ENCODE data around the gene CPSF4L. TPM values are rescaled to one million over a fixed set of nuclear protein-coding genes. Genes with fewer than 3 reads are reported as not detected.

The CPSF4L gene
- polyA plus RNA-seq, 1 donor (not counting 4 experiments of a cell fraction or from before 2014, with no cell fraction given): not detected

DNA sequence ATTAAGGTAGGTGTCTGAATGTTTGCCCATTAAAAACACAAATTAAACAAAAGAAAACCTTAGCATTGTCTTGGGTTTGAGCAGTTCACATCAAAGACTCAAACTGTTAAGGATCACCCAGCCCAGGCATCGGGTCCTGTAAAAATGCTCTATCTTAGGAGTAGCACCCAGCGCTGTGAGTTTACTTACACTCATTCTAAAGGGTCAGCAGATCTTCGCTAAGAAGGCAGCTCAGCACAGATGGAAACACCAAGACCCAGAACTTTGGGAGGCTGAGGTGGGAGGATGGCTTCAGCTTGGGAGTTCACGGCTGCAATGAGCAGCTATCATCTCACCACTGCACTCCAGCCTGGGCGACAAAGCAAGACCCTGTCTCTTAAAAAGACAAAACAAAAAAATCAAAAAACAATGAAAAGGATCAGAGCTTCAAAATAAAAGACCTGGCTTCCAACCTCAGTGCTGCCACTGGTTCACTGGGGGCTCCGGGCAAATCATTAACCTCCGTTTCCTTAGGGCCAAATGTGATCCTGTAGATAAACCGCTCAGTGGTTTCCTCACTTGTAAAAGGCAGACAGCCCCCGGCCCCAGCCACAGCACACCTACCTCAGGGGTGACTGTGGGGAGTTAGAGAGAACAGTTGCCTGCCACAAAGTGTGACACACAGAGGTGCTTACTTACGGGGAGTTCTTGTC lies 57.7 kb downstream of the CPSF4L start:
- TF ChIP-seq EZH2 (IDR thresholded peaks at IDR 0.05; ENCODE audit: low read length) (no peak), CTCF (optimal IDR thresholded peaks at IDR 0.05 in 1 of 3, IDR thresholded peaks at IDR 0.05 in 1 of 3, conservative IDR thresholded peaks at IDR 0.05 in 1 of 3; ENCODE audit: extremely low read depth in 1 of 3, insufficient read depth in 2 of 3, low read length in 3 of 3) (no peak)
- DNase-seq (ENCODE audit: low read depth, low spot score) (no peak), FAIRE-seq (no peak)
- Histone ChIP-seq H2AFZ (ENCODE audit: control insufficient read depth, low read length) (no peak overlapping the region), H3K4me1 (ENCODE audit: control insufficient read depth, extremely low read depth, insufficient read depth, low read length) (no peaks in the 10 kb centered on the region), H3K9ac (ENCODE audit: control insufficient read depth, extremely low read depth, insufficient read depth, low read length) (no peak overlapping the region), H3K36me3 (ENCODE audit: control insufficient read depth in 2 of 2, extremely low read depth in 1 of 2, insufficient read depth in 2 of 2, low read length in 2 of 2) (peaks cover 48 to 54% of the 10 kb centered on the region in 2 experiments), H3K9me3 (ENCODE audit: control insufficient read depth, low read depth, low read length) (no peaks in the 10 kb centered on the region), H3K4me3 (ENCODE audit: control insufficient read depth in 2 of 3, extremely low read depth in 1 of 3, insufficient read depth in 2 of 3, low read depth in 1 of 3, low read length in 3 of 3) (no peak overlapping the region), H3K27ac (ENCODE audit: control insufficient read depth, insufficient read depth, low read length) (no peak overlapping the region), H3K9me1 (ENCODE audit: control insufficient read depth, extremely low read depth, insufficient read depth, low read length) (no peaks in the 10 kb centered on the region), H3K4me2 (ENCODE audit: control insufficient read depth, extremely low read depth, insufficient read depth, low read depth, low read length) (no peak overlapping the region), H3K27me3 (ENCODE audit: control insufficient read depth, extremely low read depth, insufficient read depth, low read length) (no peaks in the 10 kb centered on the region), H4K20me1 (ENCODE audit: control insufficient read depth, extremely low read depth, insufficient read depth, low read length) (no peaks in the 10 kb centered on the region), H3K79me2 (ENCODE audit: control insufficient read depth, insufficient read depth, low read length) (no peaks in the 10 kb centered on the region)
- dilution Hi-C loops (cut with MboI; ENCODE audit: extremely low pct_ligation_motif_present, low sequenced_read_pairs): no loop called here

DNA sequence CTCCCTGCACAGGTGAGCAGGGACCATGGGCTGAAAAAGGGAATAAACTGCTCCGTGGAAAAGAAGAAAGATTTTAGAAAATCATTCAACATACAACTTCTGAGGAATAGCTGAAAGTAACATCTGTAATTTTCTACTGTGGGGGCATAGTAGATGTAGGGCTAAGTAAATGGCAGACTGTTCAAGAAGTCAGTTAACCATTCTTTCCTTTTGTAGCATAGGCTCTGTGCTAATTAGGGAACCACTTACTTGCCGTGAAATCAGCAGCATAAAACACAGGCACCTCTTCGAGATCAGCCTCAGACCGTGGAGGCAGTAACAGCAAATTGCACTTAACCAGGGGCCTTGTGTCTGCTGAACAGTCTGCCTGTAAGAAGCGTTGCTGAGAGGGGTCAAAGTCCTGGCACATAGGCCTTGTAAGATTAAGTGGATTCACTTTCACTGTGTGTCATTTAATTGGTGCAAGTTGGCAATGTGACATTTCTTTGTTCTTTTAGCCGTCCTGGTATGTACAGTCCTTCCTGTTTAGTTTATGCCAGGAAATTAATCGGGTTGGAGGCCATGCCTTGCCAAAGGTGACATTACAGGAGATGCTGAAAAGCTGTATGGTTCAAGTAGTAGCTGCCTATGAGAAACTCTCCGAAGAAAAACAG lies 58.4 kb downstream of the CPSF4L start:
- no peak overlapping the region for H3K9ac ChIP-seq (ENCODE audit: control insufficient read depth, extremely low read depth, insufficient read depth, low read length)
- FAIRE-seq: no peak
- no peaks in the 10 kb centered on the region for H3K9me3 ChIP-seq (ENCODE audit: control insufficient read depth, low read depth, low read length)
- H3K4me2 ChIP-seq (ENCODE audit: control insufficient read depth, extremely low read depth, insufficient read depth, low read depth, low read length): no peak overlapping the region
- no peaks in the 10 kb centered on the region for H3K79me2 ChIP-seq (ENCODE audit: control insufficient read depth, insufficient read depth, low read length)
- peaks cover 52% of the 10 kb centered on the region in 2 experiments for H3K36me3 ChIP-seq (ENCODE audit: control insufficient read depth in 2 of 2, extremely low read depth in 1 of 2, insufficient read depth in 2 of 2, low read length in 2 of 2)
- no peak overlapping the region for H3K4me3 ChIP-seq (ENCODE audit: control insufficient read depth in 2 of 3, extremely low read depth in 1 of 3, insufficient read depth in 2 of 3, low read depth in 1 of 3, low read length in 3 of 3)
- no peak for DNase-seq (ENCODE audit: low read depth, low spot score)
- no peak overlapping the region for H2AFZ ChIP-seq (ENCODE audit: control insufficient read depth, low read length)
- H4K20me1 ChIP-seq (ENCODE audit: control insufficient read depth, extremely low read depth, insufficient read depth, low read length): peaks cover 2% of the 10 kb centered on the region
- no peak overlapping the region for H3K27ac ChIP-seq (ENCODE audit: control insufficient read depth, insufficient read depth, low read length)
- dilution Hi-C loops (cut with MboI; ENCODE audit: extremely low pct_ligation_motif_present, low sequenced_read_pairs): no loop called here
- H3K4me1 ChIP-seq (ENCODE audit: control insufficient read depth, extremely low read depth, insufficient read depth, low read length): no peaks in the 10 kb centered on the region
- H3K9me1 ChIP-seq (ENCODE audit: control insufficient read depth, extremely low read depth, insufficient read depth, low read length): no peaks in the 10 kb centered on the region
- H3K27me3 ChIP-seq (ENCODE audit: control insufficient read depth, extremely low read depth, insufficient read depth, low read length): no peaks in the 10 kb centered on the region
- TF ChIP-seq EZH2 (IDR thresholded peaks at IDR 0.05; ENCODE audit: low read length): no peak
- TF ChIP-seq CTCF (optimal IDR thresholded peaks at IDR 0.05 in 1 of 3, IDR thresholded peaks at IDR 0.05 in 1 of 3, conservative IDR thresholded peaks at IDR 0.05 in 1 of 3; ENCODE audit: extremely low read depth in 1 of 3, insufficient read depth in 2 of 3, low read length in 3 of 3): no peak
